C4-2B (cell line): ENCODE measurements around the gene PRSS1.

Source experiments
- CTCF ChIP-seq: fragments of 450-650 bp; conservative IDR thresholded peaks from 2 replicates; pipeline ENCODE4 v1.5.1; 2017; ENCODE audit warnings: mild to moderate bottlenecking
- ZFX ChIP-seq: fragments of 450-650 bp; IDR thresholded peaks from 2 replicates; pipeline ENCODE4 v1.6.1; 2017

- TF ChIP-seq CTCF = no peak
- no peak for TF ChIP-seq ZFX
Observed at GRCh38 chr7:142772673-142773072, 23.4 kb downstream of the PRSS1 start.
